ENCODE measurements around the gene COPA.
A peak's percentile ranks its signal among the peaks of the same experiment; 100 is the strongest.

Gene COPA

GRCh38 chr1:160261893-160262794 lies 80.9 kb downstream of the COPA start, which contains the start of gene DCAF8:
Gene DCAF8 (minus strand): TSS chr1:160262549. CDS start chr1:160244008, 18,541 bp downstream.
- peak; percentile 92 for DNase-seq

DNA sequence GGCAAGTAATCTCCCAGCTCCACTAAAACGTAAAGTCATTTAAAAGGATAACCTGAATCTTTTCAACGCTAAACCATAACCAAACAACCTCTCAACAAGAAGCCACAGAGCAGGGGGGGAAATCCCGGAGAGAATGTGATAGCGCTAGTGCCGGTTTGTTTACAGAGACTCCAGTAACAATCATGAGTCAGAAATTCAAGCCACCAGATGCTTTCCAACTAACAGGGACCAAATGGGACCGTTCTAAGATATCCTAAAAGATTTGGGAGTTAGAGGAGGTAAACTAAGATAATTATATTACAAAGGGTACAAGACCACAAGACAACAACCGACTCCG lies 81.5 kb downstream of the COPA start:
- DNase-seq = no peak

DNA sequence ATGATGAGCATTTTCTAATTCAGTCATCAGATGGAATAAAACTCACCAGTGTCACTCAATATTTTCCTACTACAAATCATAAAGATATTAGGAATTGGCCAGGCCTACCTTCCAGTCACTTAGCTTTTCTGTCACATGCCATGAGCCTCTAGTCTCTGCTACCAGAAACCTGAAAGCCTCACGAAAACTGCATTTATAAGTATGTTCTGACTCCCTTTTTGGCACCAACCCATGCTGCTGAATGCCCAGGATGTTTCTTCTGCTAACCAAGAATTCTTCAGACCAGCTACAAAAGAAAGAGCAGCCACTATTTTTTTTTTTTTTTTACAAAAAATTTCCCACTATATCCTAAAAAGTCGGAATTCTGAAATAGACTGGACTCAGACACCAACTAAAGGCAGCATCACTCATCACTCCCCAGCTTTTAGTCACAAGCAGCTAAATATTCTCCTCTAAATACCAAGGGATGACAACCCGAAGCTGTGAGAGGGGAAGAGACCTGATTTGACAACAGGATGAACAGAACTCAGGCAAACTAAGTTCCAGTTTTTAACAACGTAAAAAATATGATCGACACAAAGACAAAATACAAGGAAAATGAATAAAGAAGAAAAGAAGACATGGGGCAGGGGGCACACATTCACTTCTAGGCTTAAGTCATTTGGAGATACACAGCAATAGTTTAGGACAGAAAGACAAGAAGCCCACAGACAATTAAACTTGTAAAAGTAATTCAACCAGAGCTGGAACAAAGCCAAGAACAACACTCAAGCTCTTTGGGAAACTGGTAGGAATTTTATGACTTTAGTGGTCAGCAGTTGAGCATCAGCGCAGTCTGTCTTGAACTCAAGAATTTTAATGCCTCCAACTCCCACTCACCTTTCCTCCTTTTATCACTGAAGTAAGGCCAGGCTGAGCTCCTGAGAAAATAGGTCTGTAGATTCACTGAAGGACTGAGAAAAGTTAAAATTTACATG lies 82.4 kb downstream of the COPA start:
- DNase-seq = no peak

DNA sequence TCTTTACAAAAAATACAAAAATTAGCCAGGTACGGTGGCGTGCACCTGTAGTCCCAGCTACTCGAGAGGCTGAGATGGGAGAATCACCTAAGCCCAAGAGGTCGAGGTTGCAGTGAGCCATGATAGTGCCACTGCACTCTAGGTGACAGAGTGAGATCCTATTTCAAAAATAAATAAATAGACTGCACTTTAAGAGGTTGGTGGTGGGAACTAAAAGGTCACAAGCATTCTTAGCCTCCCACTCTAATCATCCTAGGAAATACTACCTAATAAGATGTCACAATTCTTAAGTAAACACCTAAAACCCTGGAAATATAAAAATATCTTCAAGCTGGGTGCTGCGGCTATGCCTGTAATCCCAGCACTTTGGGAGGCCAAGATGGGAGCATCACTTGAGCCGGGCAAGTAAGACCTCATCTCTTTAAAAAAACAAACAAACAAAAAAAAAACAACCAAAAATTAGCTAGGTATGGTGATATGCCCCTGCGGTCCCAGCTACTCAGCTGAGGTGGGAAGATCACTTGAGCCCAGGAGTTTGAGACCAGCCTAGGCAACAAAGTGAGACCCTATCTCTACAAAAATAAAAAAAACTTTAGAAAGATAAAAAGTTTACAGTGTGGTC lies 84.8 kb downstream of the COPA start:
- no peak for DNase-seq

DNA sequence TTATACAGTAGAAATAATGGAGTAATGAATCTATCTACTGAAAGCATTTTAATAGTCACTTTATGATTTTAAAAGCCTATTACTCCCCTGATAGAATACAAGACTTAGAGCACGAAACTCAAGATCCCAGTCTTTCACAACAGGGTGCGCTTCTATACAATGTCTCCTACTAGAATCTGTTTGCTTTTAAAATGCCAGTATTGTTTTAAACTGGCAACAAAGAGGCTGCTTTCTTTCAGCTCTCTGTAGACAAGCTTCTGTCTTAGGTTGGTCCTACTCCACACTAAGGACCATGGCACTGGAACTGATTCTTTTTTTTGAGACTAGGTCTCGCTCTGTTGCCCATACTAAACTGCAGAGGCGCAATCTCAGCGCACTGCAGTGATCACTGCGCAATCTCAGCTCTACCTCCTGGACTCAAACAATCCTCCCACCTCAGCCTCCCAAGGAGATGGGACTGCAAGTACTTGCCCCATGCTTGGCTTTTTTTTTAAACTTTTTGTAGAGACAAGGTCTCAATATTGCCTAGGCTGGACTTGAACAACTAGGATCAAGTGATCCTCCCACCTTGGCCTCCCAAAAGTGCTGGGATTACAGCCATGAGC lies 85.5 kb downstream of the COPA start:
- no peak for DNase-seq

DNA sequence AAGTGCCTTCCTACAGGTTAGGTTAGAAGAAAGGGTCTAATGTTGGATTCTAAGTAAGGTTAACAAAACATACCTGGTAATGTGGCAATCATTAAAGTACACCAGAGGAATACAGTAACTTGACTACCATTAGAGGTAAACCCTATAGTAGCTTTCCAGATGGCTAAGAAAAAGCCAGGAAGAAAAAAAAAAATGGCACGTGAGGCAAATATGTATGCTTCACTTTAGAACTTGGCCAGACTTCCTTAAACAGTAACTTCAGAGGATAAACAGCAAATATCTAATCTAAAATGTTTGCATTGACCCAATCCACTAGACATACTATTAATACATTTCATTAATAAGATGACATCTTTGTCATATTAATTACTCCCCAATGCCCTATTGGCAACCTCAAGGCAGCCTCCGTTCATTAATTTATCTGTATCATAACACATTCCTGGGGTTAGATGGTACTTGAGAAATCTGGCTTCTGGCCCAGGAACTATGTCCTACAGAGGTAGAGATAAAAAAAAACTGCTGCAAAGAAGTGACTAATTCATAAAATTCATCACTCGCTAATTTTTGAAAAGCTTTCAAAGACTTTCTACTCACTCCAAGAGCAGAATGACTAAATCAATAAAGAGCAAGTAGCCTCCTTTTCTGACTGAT lies 86.5 kb downstream of the COPA start:
- DNase-seq = no peak

- DNase-seq = no peak
Measured at GRCh38 chr1:160255781-160256300, 87.2 kb downstream of the COPA start.

- peak; percentile 46 for DNase-seq
Measured at GRCh38 chr1:160251687-160252526, 91.1 kb downstream of the COPA start.

- no peak for DNase-seq
Measured at GRCh38 chr1:160251011-160251410, 92.0 kb downstream of the COPA start.

DNA sequence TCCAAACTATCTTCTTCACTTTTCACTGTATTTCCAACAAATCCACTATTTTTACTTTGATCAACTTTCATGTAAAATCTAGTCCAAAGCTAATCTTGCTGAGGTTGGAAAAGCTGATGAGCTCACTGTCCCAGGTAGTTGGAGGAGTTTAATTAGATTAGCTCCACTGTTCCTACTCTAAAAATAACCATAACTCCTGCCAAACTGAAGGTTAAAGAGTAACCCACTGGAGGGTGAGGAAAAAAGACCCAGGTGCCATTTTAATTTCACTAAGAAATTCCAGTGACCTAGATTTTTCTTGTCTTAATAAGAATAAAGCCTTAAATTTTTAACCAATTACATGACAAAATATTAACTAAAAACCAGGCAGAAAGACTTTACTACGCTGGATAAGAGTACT lies 96.0 kb downstream of the COPA start:
- no peak for DNase-seq

DNA sequence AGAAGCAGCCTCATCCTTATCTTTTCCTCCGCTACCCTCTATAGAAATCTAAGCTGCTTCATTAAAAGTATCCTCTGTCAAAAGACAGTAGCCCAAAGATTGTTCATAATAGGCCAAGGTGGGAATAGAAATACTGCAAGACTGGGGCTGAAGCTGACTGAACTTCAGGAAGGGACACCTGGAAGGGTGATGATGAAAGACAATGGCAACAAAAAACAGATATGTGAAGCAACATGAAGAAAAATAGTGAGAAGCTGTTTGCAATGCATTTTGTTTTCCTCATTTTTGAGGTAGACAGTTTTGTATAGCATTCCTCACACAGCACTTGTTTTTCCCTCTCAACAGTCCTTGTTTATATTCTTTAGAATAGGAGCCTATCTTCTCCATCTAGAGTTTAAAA lies 97.6 kb downstream of the COPA start:
- no peak for DNase-seq

DNA sequence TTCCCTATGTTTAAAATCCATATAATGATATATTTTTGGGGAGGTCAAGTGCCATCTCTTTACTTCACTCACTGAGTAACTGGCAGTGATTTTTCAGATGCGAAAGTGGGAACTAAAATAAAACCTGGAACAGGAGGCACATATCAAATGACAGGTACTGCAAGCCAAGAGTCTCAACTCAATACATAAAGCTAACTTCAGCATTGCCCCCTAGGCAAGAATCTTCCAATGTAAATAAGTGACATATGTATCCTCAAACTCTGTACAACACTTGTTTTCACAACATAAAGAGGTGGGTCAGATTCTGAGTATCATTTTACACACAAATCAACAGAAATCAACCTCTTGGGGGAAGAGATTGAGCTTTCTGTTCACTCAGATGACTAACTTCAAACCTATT lies 98.8 kb downstream of the COPA start:
- no peak for DNase-seq

DNA sequence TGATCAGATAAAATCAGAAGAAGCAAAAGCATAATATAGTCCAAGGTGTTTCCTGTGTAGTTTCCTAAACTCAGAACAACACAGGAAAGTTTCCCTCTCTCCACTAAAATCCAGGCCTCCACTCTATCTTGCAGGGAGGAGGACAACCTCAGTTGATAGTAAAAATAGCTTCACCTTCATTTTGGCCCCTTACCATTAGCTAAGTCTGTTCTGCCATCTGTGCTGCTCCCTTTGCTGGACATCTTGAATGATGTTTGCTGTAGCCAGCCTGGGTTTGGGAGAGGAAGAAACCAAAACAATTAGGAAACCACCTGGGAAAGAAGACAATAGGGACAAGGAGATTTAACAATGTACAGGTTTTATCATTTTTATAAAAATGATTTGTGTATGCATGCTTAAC lies 99.3 kb downstream of the COPA start:
- DNase-seq = no peak

DNA sequence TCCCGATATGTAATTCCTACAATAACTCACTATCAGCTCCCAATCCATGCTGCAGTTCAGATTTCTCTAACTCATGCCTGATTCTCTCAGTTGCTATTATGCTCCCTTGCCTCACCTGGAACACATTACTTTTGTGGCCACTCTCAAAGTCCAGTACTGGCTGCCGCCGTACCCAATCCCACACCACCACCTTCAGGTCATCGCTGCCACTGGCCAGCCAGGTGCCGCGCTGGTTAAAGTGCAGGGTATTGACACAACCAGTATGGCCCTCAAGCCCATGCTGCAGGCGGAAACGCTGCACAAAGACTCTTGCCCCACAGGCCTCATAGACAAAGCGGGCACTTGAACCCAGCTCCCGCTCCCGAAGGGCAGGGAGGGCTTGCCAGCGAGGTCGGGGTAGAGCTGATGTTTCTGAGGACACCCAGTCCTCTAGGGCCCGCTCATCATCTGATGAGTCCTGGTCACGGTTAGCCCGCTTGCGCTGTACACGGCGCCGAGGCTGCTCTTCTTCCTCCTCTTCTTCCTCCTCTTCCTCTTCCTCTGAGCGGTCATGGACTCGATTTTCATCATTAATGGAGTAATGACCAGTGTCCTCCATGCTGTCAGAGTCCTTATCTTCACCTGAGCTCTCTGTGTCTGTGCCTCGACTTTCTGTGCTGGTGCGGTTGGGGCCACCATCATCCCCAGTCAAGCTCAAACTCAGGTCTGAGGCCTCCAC lies 103.3 kb downstream of the COPA start:
- DNase-seq = no peak

All from SIG-M5 (cell line).